ENCODE data around the gene ICE2.

Gene ICE2

GRCh38 chr15:60382773-60383674 lies 95.9 kb downstream of the ICE2 start:
- no peak for DNase-seq (ENCODE audit: low read depth)
- no peak for TF ChIP-seq CTCF (IDR thresholded peaks at IDR 0.05; ENCODE audit: insufficient read depth, low read depth, low read length, missing control alignments)
- no peak overlapping the region for H3K4me3 ChIP-seq (ENCODE audit: low read depth, low read length)

GRCh38 chr15:60381148-60381788 lies 97.7 kb downstream of the ICE2 start:
- TF ChIP-seq CTCF (IDR thresholded peaks at IDR 0.05; ENCODE audit: insufficient read depth, low read depth, low read length, missing control alignments): no peak
- no peak for DNase-seq (ENCODE audit: low read depth)
- no peak overlapping the region for H3K4me3 ChIP-seq (ENCODE audit: low read depth, low read length)

DNA sequence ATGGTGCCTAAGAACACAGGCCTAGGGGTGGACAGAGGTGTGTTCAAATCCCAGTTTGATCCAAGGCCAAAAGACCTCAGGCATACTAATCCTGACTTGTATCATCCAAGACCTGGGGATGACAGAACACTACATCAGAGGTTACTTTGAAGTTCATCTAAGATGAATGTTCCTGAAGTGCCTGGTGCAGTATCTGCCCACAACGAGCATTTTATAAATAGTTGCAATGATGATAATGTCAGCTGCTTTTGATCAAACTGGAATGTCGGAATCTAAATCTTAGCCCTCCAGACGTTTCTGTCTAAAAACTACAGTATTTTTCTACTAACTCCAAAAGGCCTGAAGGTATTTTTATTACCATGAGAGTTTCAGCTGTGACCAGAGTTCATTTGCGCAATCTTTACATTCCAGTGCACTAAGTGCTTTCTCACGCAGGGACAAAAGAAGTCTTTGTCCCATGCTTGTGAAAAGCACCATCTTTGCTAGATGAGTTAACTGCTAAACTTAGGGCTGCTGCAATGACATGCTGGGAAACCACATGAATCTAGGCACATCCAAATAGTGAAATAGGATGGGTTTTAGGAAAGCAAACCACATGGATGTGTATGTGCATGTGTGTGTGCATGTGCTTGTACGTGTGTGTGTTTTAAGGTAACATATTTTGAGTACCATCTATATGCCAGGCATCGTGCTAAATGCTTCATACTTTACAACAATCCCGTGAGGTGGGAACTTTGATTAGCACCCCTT lies 99.2 kb downstream of the ICE2 start:
- TF ChIP-seq CTCF (IDR thresholded peaks at IDR 0.05; ENCODE audit: insufficient read depth, low read depth, low read length, missing control alignments): no peak
- H3K4me3 ChIP-seq (ENCODE audit: low read depth, low read length): no peak overlapping the region
- DNase-seq (ENCODE audit: low read depth): no peak

GRCh38 chr15:60379185-60379524 lies 99.8 kb downstream of the ICE2 start:
- DNase-seq (ENCODE audit: low read depth): no peak
- H3K4me3 ChIP-seq (ENCODE audit: low read depth, low read length): no peak overlapping the region
- TF ChIP-seq CTCF (IDR thresholded peaks at IDR 0.05; ENCODE audit: insufficient read depth, low read depth, low read length, missing control alignments): no peak

- no peak for DNase-seq (ENCODE audit: low read depth)
Observed at GRCh38 chr15:60376677-60377095, 102.3 kb downstream of the ICE2 start.

GRCh38 chr15:60375306-60375705 lies 103.6 kb downstream of the ICE2 start:
- DNase-seq (ENCODE audit: low read depth): no peak
- no peak for TF ChIP-seq CTCF (IDR thresholded peaks at IDR 0.05; ENCODE audit: insufficient read depth, low read depth, low read length, missing control alignments)
- H3K4me3 ChIP-seq (ENCODE audit: low read depth, low read length): no peak overlapping the region

More at GRCh38 chr15:60376677-60377095, 102.3 kb downstream of the ICE2 start:
- TF ChIP-seq CTCF (IDR thresholded peaks at IDR 0.05; ENCODE audit: insufficient read depth, low read depth, low read length, missing control alignments): no peak
- H3K4me3 ChIP-seq (ENCODE audit: low read depth, low read length): no peak overlapping the region

Data from GM12865 (cell line).